Osteocyte (in vitro differentiated cells): ENCODE data around the gene SMC5. TPM values are rescaled to one million over a fixed set of nuclear protein-coding genes. Genes with fewer than 3 reads are reported as not detected.
A peak's percentile ranks its signal among the peaks of the same experiment; 100 is the strongest.

Experiments used
- DNase-seq: peaks from one replicate; pipeline ENCODE4 v3.0.0; 2021; ENCODE audit warnings: mixed read lengths; ENCODE audit not compliant: unreplicated experiment; ENCODE audit errors: extremely low spot score
- H3K27ac Mint-ChIP-seq: one replicate; pipeline ENCODE4 v1.8.0; 2021; ENCODE audit warnings: mild to moderate bottlenecking, mixed read lengths; ENCODE audit not compliant: unreplicated experiment
- H3K27me3 Mint-ChIP-seq: one replicate; pipeline ENCODE4 v1.8.0; 2021; ENCODE audit warnings: mixed read lengths; ENCODE audit not compliant: unreplicated experiment
- H3K36me3 Mint-ChIP-seq: one replicate; pipeline ENCODE4 v1.8.0; 2021; ENCODE audit warnings: mixed read lengths; ENCODE audit not compliant: unreplicated experiment
- H3K4me1 Mint-ChIP-seq: one replicate; pipeline ENCODE4 v1.8.0; 2021; ENCODE audit warnings: mixed read lengths; ENCODE audit not compliant: unreplicated experiment
- H3K4me3 Mint-ChIP-seq: one replicate; pipeline ENCODE4 v1.8.0; 2021; ENCODE audit warnings: mild to moderate bottlenecking, moderate library complexity, mixed read lengths; ENCODE audit not compliant: unreplicated experiment
- H3K9me3 Mint-ChIP-seq: one replicate; pipeline ENCODE4 v1.8.0; 2021; ENCODE audit warnings: mixed read lengths; ENCODE audit not compliant: unreplicated experiment
- CTCF ChIP-seq: fragments of 200-600 bp; sonication (generic); IDR thresholded peaks from 2 replicates; pipeline ENCODE4 v1.5.0; 2021; ENCODE audit warnings: antibody characterized with exemption, mild to moderate bottlenecking, moderate library complexity
- total RNA-seq: library from RNA; stranded (reverse); gene quantifications from 2 replicates; pipeline ENCODE4 v1.2.1, GENCODE V29; 2021

Gene SMC5
- total RNA-seq, 1 donor from 2014 or later, result 30.4 TPM

- DNase-seq, result no peak
- Mint-ChIP-seq H3K27me3 (no peaks in the 10 kb centered on the region), H3K9me3 (no peaks in the 10 kb centered on the region), H3K4me3 (no peak overlapping the region), H3K27ac (no peak overlapping the region), H3K4me1 (peaks cover 44% of the 10 kb centered on the region), H3K36me3 (peaks cover 49% of the 10 kb centered on the region)
- no peak for TF ChIP-seq CTCF
These were observed 126.6 kb downstream of the SMC5 start for GRCh38 chr9:70385426-70385825.

DNA sequence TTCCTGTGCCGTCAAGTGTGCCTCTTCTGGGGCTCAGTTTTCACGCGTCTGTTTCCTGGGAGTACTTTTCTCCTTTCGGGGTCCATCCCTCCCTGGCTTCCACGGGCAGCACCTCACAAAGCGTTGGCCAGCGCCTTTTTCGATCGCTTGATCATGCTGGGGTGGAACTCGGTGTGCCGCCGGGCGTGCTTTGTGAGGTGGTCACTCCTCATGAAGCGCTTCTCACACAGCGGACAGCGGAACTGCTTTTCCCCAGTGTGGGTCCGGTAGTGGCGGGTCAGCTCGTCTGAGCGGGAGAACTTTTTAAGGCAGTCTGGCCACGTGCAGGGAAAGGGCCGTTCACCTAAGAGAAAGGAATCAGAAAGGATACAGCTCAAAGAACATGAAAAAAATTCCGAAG is 128.9 kb downstream of the SMC5 start:
- no peak for TF ChIP-seq CTCF
- Mint-ChIP-seq H3K27me3 (no peaks in the 10 kb centered on the region), H3K27ac (peak overlapping the region; percentile 51), H3K4me1 (peaks cover 59% of the 10 kb centered on the region), H3K36me3 (peaks cover 44% of the 10 kb centered on the region), H3K9me3 (no peaks in the 10 kb centered on the region), H3K4me3 (no peak overlapping the region)
- no peak for DNase-seq

DNA sequence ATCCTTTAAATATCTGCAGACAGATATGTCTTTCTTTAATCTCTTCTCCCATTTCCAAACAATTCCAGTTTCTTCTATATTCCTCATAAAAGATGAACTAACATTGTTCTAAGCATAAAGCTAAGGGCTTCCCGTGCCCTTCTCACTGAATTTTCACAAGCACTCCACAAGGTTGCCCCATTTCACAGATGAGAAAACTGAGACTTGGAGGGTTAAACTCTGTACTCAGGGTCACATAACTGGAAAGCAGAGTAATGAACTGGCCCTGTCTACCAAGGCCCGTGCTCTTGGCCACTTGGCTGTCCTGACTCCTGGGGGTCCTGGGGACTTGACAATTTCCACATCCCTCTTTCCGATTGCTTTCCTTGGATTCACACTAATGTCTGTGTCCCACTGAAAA is 130.4 kb downstream of the SMC5 start:
- no peak for TF ChIP-seq CTCF
- no peaks in the 10 kb centered on the region for H3K9me3 Mint-ChIP-seq
- H3K27me3 Mint-ChIP-seq, result no peaks in the 10 kb centered on the region
- peaks cover 31% of the 10 kb centered on the region for H3K36me3 Mint-ChIP-seq
- no peak overlapping the region for H3K27ac Mint-ChIP-seq
- no peak overlapping the region for H3K4me3 Mint-ChIP-seq
- H3K4me1 Mint-ChIP-seq, result peaks cover 68% of the 10 kb centered on the region
- no peak for DNase-seq

GRCh38 chr9:70389621-70390266 is 131.0 kb downstream of the SMC5 start:
- Mint-ChIP-seq H3K4me1 (peaks cover 72% of the 10 kb centered on the region), H3K36me3 (peaks cover 25% of the 10 kb centered on the region), H3K9me3 (no peaks in the 10 kb centered on the region), H3K27me3 (no peaks in the 10 kb centered on the region), H3K4me3 (no peak overlapping the region), H3K27ac (peak overlapping the region; percentile 56)
- TF ChIP-seq CTCF, result no peak
- no peak for DNase-seq

GRCh38 chr9:70390933-70391341 is 132.2 kb downstream of the SMC5 start:
- no peaks in the 10 kb centered on the region for H3K27me3 Mint-ChIP-seq
- peaks cover 77% of the 10 kb centered on the region for H3K4me1 Mint-ChIP-seq
- no peak for DNase-seq
- peaks cover 20% of the 10 kb centered on the region for H3K36me3 Mint-ChIP-seq
- no peak for TF ChIP-seq CTCF
- peak overlapping the region; percentile 63 for H3K27ac Mint-ChIP-seq
- H3K9me3 Mint-ChIP-seq, result no peaks in the 10 kb centered on the region
- H3K4me3 Mint-ChIP-seq, result no peak overlapping the region
